NT2/D1 (cell line): ENCODE results near the gene SP140L.

Experiments used
- SUZ12 ChIP-seq: IDR thresholded peaks from 2 replicates; pipeline ENCODE4 v1.6.1; 2011; ENCODE audit not compliant: insufficient read length, insufficient read depth; ENCODE audit errors: extremely low read depth
- YY1 ChIP-seq: IDR thresholded peaks from 2 replicates; pipeline ENCODE4 v1.6.1; 2011; ENCODE audit not compliant: insufficient read length, insufficient read depth
- ZNF274 ChIP-seq: IDR thresholded peaks from 2 replicates; pipeline ENCODE4 v1.6.1; 2011; ENCODE audit warnings: mild to moderate bottlenecking, low read depth, low read length

DNA sequence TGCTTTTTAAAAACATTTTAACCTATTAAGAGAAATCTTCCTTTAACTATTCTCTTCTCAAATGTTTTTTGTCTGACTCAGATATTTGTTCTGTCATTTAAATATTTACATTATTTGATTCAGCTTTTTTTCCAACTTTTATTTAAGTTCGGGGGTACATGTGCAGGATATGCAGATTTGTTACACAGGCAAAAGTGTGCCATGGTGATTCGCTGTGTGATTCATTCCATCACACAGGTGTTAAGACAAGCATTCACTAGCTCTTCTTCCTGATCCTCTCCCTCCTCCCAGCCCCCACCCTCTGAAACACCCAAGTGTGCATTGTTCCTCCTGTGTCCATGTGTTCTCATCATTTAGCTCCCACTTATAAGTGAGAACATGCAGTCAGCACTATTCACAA lies 108.4 kb downstream of the SP140L start:
- TF ChIP-seq SUZ12 = no peak
- no peak for TF ChIP-seq ZNF274
- no peak for TF ChIP-seq YY1
